ENCODE measurements around the gene GPR84. TPM values are rescaled to one million over a fixed set of nuclear protein-coding genes. Genes with fewer than 3 reads are reported as not detected.

Gene GPR84
- total and polyA plus RNA-seq, 9 of the 15 experiments (the other 6 are each of a cell fraction or from before 2014, with no cell fraction given): 0.07 to 0.18 (median 0.11) TPM; not detected in 5

DNA sequence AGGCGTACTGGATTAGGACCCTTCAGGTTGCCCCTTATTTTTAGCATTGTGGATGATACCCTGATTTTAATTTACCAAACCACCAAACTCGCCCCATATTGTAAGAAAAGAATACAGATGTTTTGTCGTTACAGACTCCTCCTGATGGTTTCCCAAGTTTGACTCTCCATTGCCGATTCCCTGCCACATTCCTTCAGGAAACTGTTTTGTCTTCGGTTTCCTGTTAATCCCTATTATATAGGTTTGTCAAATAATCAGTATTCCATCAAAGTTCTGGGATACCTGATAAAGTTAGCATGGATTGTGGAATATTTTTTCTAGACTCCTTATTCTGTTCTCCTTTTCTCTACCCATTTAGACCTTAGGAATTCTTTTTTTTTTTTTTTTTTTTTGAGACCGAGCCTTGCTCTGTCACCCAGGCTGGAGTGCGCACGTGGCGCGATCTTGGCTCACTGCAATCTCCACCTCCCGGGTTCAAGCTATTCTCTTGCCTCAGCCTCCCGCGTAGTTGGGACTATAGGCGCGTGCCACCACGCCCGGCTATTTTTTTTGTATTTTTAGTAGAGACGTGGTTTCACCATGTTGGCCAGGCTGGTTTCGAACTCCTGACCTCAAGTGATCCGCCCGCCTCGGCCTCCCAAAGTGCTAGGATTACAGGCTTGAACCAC, 38.7 kb downstream of the GPR84 start (continued):
- TF ChIP-seq, protein P1, sequence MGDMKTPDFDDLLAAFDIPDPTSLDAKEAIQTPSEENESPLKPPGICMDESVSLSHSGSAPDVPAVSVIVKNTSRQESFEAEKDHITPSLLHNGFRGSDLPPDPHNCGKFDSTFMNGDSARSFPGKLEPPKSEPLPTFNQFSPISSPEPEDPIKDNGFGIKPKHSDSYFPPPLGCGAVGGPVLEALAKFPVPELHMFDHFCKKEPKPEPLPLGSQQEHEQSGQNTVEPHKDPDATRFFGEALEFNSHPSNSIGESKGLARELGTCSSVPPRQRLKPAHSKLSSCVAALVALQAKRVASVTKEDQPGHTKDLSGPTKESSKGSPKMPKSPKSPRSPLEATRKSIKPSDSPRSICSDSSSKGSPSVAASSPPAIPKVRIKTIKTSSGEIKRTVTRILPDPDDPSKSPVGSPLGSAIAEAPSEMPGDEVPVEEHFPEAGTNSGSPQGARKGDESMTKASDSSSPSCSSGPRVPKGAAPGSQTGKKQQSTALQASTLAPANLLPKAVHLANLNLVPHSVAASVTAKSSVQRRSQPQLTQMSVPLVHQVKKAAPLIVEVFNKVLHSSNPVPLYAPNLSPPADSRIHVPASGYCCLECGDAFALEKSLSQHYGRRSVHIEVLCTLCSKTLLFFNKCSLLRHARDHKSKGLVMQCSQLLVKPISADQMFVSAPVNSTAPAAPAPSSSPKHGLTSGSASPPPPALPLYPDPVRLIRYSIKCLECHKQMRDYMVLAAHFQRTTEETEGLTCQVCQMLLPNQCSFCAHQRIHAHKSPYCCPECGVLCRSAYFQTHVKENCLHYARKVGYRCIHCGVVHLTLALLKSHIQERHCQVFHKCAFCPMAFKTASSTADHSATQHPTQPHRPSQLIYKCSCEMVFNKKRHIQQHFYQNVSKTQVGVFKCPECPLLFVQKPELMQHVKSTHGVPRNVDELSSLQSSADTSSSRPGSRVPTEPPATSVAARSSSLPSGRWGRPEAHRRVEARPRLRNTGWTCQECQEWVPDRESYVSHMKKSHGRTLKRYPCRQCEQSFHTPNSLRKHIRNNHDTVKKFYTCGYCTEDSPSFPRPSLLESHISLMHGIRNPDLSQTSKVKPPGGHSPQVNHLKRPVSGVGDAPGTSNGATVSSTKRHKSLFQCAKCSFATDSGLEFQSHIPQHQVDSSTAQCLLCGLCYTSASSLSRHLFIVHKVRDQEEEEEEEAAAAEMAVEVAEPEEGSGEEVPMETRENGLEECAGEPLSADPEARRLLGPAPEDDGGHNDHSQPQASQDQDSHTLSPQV (IDR thresholded peaks at IDR 0.05): peak; percentile 78; the same call in 1 of the 2 replicates
- TF ChIP-seq ZKSCAN8 (CRISPR knock-in tag; IDR thresholded peaks at IDR 0.05) (peak; percentile 72), ZNF384 (IDR thresholded peaks at IDR 0.05; ENCODE audit: low read depth, low read length) (peak; percentile 65), CHD1 (IDR thresholded peaks at IDR 0.05; ENCODE audit: low read length) (peak; percentile 80), DMBX1 (CRISPR knock-in tag; IDR thresholded peaks at IDR 0.05; ENCODE audit: borderline replicate concordance) (0 out of 2 replicates have a peak, but pooled peaks have one; percentile 29), FOXA3 (CRISPR knock-in tag; conservative IDR thresholded peaks at IDR 0.05 in 1 of 2, IDR thresholded peaks at IDR 0.05 in 1 of 2) (0 out of 4 replicates have a peak, but pooled peaks of 1 of the 2 experiments have one; percentile 23), ZFX (CRISPR knock-in tag; IDR thresholded peaks at IDR 0.05) (peak; percentile 55; the same call in 1 of the 2 replicates), RAD51 (IDR thresholded peaks at IDR 0.05; ENCODE audit: borderline replicate concordance, low read depth) (peak; percentile 17; the same call in 1 of the 2 replicates), POLR2H (tag; IDR thresholded peaks at IDR 0.05; ENCODE audit: low read depth) (peak; percentile 32; the same call in 1 of the 2 replicates), SIN3A (IDR thresholded peaks at IDR 0.05; ENCODE audit: borderline replicate concordance in 2 of 2, control insufficient read depth in 1 of 2, low read depth in 2 of 2, low read length in 2 of 2) (0 out of 4 replicates have a peak, but pooled peaks of 1 of the 2 experiments have one; percentile 14)
- TF ChIP-seq, protein P2, sequence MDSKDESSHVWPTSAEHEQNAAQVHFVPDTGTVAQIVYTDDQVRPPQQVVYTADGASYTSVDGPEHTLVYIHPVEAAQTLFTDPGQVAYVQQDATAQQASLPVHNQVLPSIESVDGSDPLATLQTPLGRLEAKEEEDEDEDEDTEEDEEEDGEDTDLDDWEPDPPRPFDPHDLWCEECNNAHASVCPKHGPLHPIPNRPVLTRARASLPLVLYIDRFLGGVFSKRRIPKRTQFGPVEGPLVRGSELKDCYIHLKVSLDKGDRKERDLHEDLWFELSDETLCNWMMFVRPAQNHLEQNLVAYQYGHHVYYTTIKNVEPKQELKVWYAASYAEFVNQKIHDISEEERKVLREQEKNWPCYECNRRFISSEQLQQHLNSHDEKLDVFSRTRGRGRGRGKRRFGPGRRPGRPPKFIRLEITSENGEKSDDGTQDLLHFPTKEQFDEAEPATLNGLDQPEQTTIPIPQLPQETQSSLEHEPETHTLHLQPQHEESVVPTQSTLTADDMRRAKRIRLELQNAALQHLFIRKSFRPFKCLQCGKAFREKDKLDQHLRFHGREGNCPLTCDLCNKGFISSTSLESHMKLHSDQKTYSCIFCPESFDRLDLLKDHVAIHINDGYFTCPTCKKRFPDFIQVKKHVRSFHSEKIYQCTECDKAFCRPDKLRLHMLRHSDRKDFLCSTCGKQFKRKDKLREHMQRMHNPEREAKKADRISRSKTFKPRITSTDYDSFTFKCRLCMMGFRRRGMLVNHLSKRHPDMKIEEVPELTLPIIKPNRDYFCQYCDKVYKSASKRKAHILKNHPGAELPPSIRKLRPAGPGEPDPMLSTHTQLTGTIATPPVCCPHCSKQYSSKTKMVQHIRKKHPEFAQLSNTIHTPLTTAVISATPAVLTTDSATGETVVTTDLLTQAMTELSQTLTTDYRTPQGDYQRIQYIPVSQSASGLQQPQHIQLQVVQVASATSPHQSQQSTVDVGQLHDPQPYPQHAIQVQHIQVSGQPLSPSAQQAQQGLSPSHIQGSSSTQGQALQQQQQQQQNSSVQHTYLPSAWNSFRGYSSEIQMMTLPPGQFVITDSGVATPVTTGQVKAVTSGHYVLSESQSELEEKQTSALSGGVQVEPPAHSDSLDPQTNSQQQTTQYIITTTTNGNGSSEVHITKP (IDR thresholded peaks at IDR 0.05; ENCODE audit: partially characterized antibody): peak; percentile 38
- TF ChIP-seq, protein P3, sequence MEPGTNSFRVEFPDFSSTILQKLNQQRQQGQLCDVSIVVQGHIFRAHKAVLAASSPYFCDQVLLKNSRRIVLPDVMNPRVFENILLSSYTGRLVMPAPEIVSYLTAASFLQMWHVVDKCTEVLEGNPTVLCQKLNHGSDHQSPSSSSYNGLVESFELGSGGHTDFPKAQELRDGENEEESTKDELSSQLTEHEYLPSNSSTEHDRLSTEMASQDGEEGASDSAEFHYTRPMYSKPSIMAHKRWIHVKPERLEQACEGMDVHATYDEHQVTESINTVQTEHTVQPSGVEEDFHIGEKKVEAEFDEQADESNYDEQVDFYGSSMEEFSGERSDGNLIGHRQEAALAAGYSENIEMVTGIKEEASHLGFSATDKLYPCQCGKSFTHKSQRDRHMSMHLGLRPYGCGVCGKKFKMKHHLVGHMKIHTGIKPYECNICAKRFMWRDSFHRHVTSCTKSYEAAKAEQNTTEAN (CRISPR knock-in tag; IDR thresholded peaks at IDR 0.05): 0 out of 2 replicates have a peak, but pooled peaks have one; percentile 35

Data from K562 (cell line).